IMR-90 (cell line): ENCODE measurements around the gene PAK5. TPM values are rescaled to one million over a fixed set of nuclear protein-coding genes. Genes with fewer than 3 reads are reported as not detected.

Experiments
- ATAC-seq: fragments of 200-7000 bp; cut with Tn5 transposase; 2 replicates; pipeline ENCODE4 v1.9.1; 2020; ENCODE audit warnings: low read depth, mild to moderate bottlenecking, moderate library complexity
- BruUV-seq: library from RNA; stranded (reverse); fragments of 400-500 nt; replicated peaks from 2 replicates; lab custom pipeline; 2021; lab: Mats Ljungman, UMichigan
- CTCF ChIA-PET: fragments of 300-600 bp; formaldehyde crosslinking; extraction: SDS; loops from one replicate; lab custom pipeline; 2021; ENCODE audit warnings: antibody characterized with exemption; lab: Yijun Ruan, JAX
- POLR2A ChIA-PET: fragments of 300-600 bp; sonication (Branson Sonifier 250); formaldehyde crosslinking; loops from one replicate; lab custom pipeline; 2022; ENCODE audit warnings: antibody characterized with exemption; ENCODE audit not compliant: unreplicated experiment; lab: Charles Lee
- DNase-seq: peaks from one replicate; pipeline ENCODE4 v3.0.0; 2013
- H2AFZ ChIP-seq: replicated peaks from 2 replicates; pipeline ENCODE3; 2013; ENCODE audit warnings: low read length, mild to moderate bottlenecking; ENCODE audit not compliant: poor library complexity
- H2AK5ac ChIP-seq: 2 replicates; pipeline ENCODE4 v1.6.1; 2013; ENCODE audit warnings: low read depth, low read length, inconsistent platforms
- H2AK9ac ChIP-seq: replicated peaks from 2 replicates; pipeline ENCODE3; 2013; ENCODE audit warnings: mild to moderate bottlenecking, low read depth, low read length, moderate library complexity; ENCODE audit not compliant: poor library complexity
- H2BK120ac ChIP-seq: 2 replicates; pipeline ENCODE4 v1.6.1; 2013; ENCODE audit warnings: low read depth, low read length, inconsistent platforms
- H2BK15ac ChIP-seq: 3 replicates; pipeline ENCODE4 v1.6.1; 2013; ENCODE audit warnings: low read depth, low read length, inconsistent platforms
- H2BK20ac ChIP-seq: 2 replicates; pipeline ENCODE4 v1.6.1; 2013; ENCODE audit warnings: low read depth, mild to moderate bottlenecking, inconsistent platforms, low read length, moderate library complexity
- H2BK5ac ChIP-seq: 2 replicates; pipeline ENCODE4 v1.6.1; 2013; ENCODE audit warnings: mild to moderate bottlenecking, low read depth, low read length, inconsistent platforms; ENCODE audit not compliant: poor library complexity, severe bottlenecking
- H3K14ac ChIP-seq: replicated peaks from 2 replicates; pipeline ENCODE4 v1.6.1; 2013; ENCODE audit warnings: low read depth, low read length, inconsistent platforms
- H3K18ac ChIP-seq: 2 replicates; pipeline ENCODE4 v1.6.1; 2013; ENCODE audit warnings: low read depth, low read length, control low read depth
- H3K23ac ChIP-seq: 2 replicates; pipeline ENCODE4 v1.6.1; 2013; ENCODE audit warnings: low read depth, low read length, inconsistent platforms
- H3K27ac ChIP-seq: 2 replicates; pipeline ENCODE4 v1.5.1; 2013; ENCODE audit warnings: mild to moderate bottlenecking, control low read depth, low read length; ENCODE audit not compliant: insufficient read depth
- H3K27me3 ChIP-seq: 2 replicates; pipeline ENCODE4 v1.6.1; 2013; ENCODE audit warnings: low read length; ENCODE audit not compliant: control insufficient read depth, insufficient read depth
- H3K36me3 ChIP-seq: 2 replicates; pipeline ENCODE4 v1.6.1; 2013; ENCODE audit warnings: low read length, mixed read lengths; ENCODE audit not compliant: control insufficient read depth, insufficient read depth
- H3K4ac ChIP-seq: 2 replicates; pipeline ENCODE4 v1.6.1; 2013; ENCODE audit warnings: low read depth, low read length, inconsistent platforms
- H3K4me1 ChIP-seq: 2 replicates; pipeline ENCODE4 v1.6.1; 2013; ENCODE audit warnings: low read length, mixed read lengths; ENCODE audit not compliant: control insufficient read depth, insufficient read depth
- H3K4me2 ChIP-seq: 2 replicates; pipeline ENCODE4 v1.6.1; 2013; ENCODE audit warnings: low read depth, mild to moderate bottlenecking, control low read depth, low read length, moderate library complexity
- H3K4me3 ChIP-seq: 2 replicates; pipeline ENCODE4 v1.5.1; 2013; ENCODE audit warnings: low read depth, mild to moderate bottlenecking, control low read depth, low read length, moderate library complexity; ENCODE audit not compliant: insufficient read depth
- H3K56ac ChIP-seq: 2 replicates; pipeline ENCODE4 v1.6.1; 2013; ENCODE audit warnings: low read length, inconsistent platforms; ENCODE audit not compliant: insufficient read depth; ENCODE audit errors: extremely low read depth
- H3K79me1 ChIP-seq, 2 experiments: 2 replicates each; pipeline ENCODE4 v1.6.1; 2013; ENCODE audit warnings: low read length in 2 of 2, inconsistent platforms in 1 of 2, low read depth in 1 of 2
- H3K9ac ChIP-seq: 2 replicates; pipeline ENCODE4 v1.6.1; 2013; ENCODE audit warnings: low read depth, low read length, control low read depth
- H3K9me1 ChIP-seq: 2 replicates; pipeline ENCODE4 v1.6.1; 2013; ENCODE audit warnings: low read length, inconsistent platforms; ENCODE audit not compliant: insufficient read depth
- H3K9me3 ChIP-seq: 2 replicates; pipeline ENCODE4 v1.6.1; 2013; ENCODE audit warnings: low read length; ENCODE audit not compliant: control insufficient read depth, insufficient read depth
- H4K20me1 ChIP-seq: 2 replicates; pipeline ENCODE4 v1.6.1; 2013; ENCODE audit warnings: low read length, inconsistent platforms; ENCODE audit not compliant: insufficient read depth
- H4K5ac ChIP-seq: 2 replicates; pipeline ENCODE4 v1.6.1; 2013; ENCODE audit warnings: mild to moderate bottlenecking, low read depth, low read length, control low read depth
- H4K8ac ChIP-seq, 2 experiments: 2 replicates each; pipeline ENCODE4 v1.6.1; 2013; ENCODE audit warnings: low read depth in 2 of 2, low read length in 2 of 2, control low read depth in 1 of 2, inconsistent platforms in 1 of 2
- H4K91ac ChIP-seq: 2 replicates; pipeline ENCODE4 v1.6.1; 2013; ENCODE audit warnings: low read depth, low read length, inconsistent platforms; ENCODE audit not compliant: insufficient read depth
- BHLHE40 ChIP-seq: fragments of 150-350 bp; IDR thresholded peaks from 2 replicates; pipeline ENCODE4 v1.6.1; 2016; ENCODE audit warnings: mild to moderate bottlenecking, low read depth, low read length
- MAZ ChIP-seq: IDR thresholded peaks from 2 replicates; pipeline ENCODE4 v1.6.1; 2012; ENCODE audit warnings: low read depth, mild to moderate bottlenecking, low read length, improper control_type of control experiment, moderate library complexity, borderline replicate concordance
- RCOR1 ChIP-seq: IDR thresholded peaks from 2 replicates; pipeline ENCODE4 v1.6.1; 2012; ENCODE audit warnings: mild to moderate bottlenecking, low read length, improper control_type of control experiment; ENCODE audit not compliant: insufficient replicate concordance
- SMC3 ChIP-seq: fragments of 150-350 bp; IDR thresholded peaks from 2 replicates; pipeline ENCODE4 v1.6.1; 2016; ENCODE audit warnings: low read depth, mild to moderate bottlenecking, antibody characterized with exemption, low read length, moderate library complexity
- WGBS, 2 experiments: methylation state at CpG; one replicate each; pipeline versions ENCODE4 v1.1.5 to v1.1.7; 2013; ENCODE audit warnings: missing lambda C conversion rate in 2 of 2; ENCODE audit not compliant: insufficient read length in 1 of 2; ENCODE audit errors: extremely low coverage in 2 of 2; 5-methylcytosine and 5-hydroxymethylcytosine counted together
- dilution Hi-C: fragments of 300-500 bp; cut with HindIII; formaldehyde crosslinking; loops from one replicate; pipeline ENCODE4 v1.14.3; 2018; ENCODE audit warnings: low sequenced_read_pairs; ENCODE audit not compliant: unreplicated experiment
- in situ Hi-C: fragments of 300-500 bp; cut with MboI; formaldehyde crosslinking; loops from 3 replicates; pipeline ENCODE4 v1.14.3; 2019; ENCODE audit warnings: low sequenced_read_pairs, inconsistent platforms, mixed read lengths
- intact Hi-C: fragments of 100-400 bp; cut with micrococcal nuclease; formaldehyde crosslinking; loops from 2 replicates; pipeline ENCODE4 v1.10.0; 2022
- polyA plus RNA-seq, 3 experiments: library from polyadenylated mRNA; depleted of rRNA; stranded (reverse); fragments of >200 nt; gene quantifications; 2 replicates each; pipeline ENCODE4 v1.2.3, GENCODE V29; 2012; ENCODE audit warnings: low replicate concordance in 1 of 3
- total RNA-seq: library from RNA; depleted of rRNA; stranded (reverse); fragments of >200 nt; gene quantifications from 2 replicates; pipeline ENCODE4 v1.2.3, GENCODE V29; 2012
- TF ChIP-seq, protein P1 (sequence below): fragments of 150-350 bp; IDR thresholded peaks from 2 replicates; pipeline ENCODE4 v1.6.1; 2017; ENCODE audit warnings: mild to moderate bottlenecking, antibody characterized with exemption, low read length, low read depth

Gene PAK5
- total and polyA plus RNA-seq, 2 of the 4 experiments (the other 2 are of a cell fraction): not detected

DNA sequence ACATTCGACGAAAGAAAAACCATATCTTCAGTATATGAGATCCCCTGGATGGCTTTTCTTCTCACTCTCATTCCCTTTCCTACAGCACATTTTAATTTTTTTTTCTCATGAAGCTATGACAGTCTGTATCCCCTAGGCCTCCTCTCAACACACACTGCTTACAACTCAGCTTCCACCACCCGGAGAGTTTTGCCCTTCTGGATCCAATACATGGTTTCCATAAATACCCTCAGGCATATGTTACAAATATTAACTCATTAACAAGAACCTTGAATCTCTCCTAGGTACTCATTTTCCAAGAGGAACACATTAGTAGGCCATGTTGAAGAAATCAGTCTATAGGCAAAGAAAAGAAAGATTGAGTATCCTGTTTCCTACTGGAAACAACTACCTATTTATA lies 44.0 kb downstream of the PAK5 start:
- Histone ChIP-seq H3K79me1 (no peaks in the 10 kb centered on the region), H3K27ac (no peak overlapping the region), H3K9me3 (no peaks in the 10 kb centered on the region), H3K4ac (no peak overlapping the region), H3K9ac (no peak overlapping the region), H3K27me3 (no peaks in the 10 kb centered on the region), H4K91ac (no peak overlapping the region), H3K23ac (no peak overlapping the region), H4K5ac (no peak overlapping the region), H2AFZ (no peak overlapping the region), H3K9me1 (no peaks in the 10 kb centered on the region), H3K4me2 (no peak overlapping the region), H3K14ac (no peak overlapping the region), H2BK15ac (no peak overlapping the region), H2AK9ac (no peak overlapping the region), H2BK5ac (no peak overlapping the region), H3K56ac (no peak overlapping the region), H2BK20ac (no peak overlapping the region), H4K8ac (no peak overlapping the region), H4K20me1 (no peaks in the 10 kb centered on the region), H3K18ac (no peak overlapping the region), H2BK120ac (no peak overlapping the region), H3K4me3 (no peak overlapping the region), H2AK5ac (no peak overlapping the region), H3K4me1 (no peaks in the 10 kb centered on the region), H3K36me3 (no peaks in the 10 kb centered on the region)
- no peak for ATAC-seq
- ChIA-PET CTCF (no interaction called here), POLR2A (no interaction called here)
- in situ Hi-C loops (no loop called here), dilution Hi-C loops (no loop called here), intact Hi-C loops (no loop called here)
- BruUV-seq: no TSS peak
- no peak for DNase-seq
- TF ChIP-seq MAZ (no peak), SMC3 (no peak), RCOR1 (no peak), BHLHE40 (no peak)
- TF ChIP-seq, protein P1, sequence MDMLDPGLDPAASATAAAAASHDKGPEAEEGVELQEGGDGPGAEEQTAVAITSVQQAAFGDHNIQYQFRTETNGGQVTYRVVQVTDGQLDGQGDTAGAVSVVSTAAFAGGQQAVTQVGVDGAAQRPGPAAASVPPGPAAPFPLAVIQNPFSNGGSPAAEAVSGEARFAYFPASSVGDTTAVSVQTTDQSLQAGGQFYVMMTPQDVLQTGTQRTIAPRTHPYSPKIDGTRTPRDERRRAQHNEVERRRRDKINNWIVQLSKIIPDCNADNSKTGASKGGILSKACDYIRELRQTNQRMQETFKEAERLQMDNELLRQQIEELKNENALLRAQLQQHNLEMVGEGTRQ: no peak
- WGBS, 2 experiments: 89% methylated on average over 2 of the region's 3 CpGs; no CpG with 5 or more reads in 1 of the 2 experiments
